Thyroid gland (tissue), 4 donors: ENCODE measurements around the gene TNS3.

ENCODE experiments used
- POLR2A ChIP-seq, 2 donors: fragments of 450-650 bp; IDR thresholded peaks; one replicate each; pipeline ENCODE4 v1.6.1; 2017; ENCODE audit warnings: antibody characterized with exemption in 2 of 2, mild to moderate bottlenecking in 2 of 2, moderate library complexity in 1 of 2
- TF ChIP-seq, protein P1 (sequence below), 6 experiments: fragments of 200-600 bp in 3 of 6; fragments of 450-650 bp in 3 of 6; sonication (generic) in 3 of 6; IDR thresholded peaks; one replicate each; pipeline ENCODE4 v1.5.1; 2016 to 2019; ENCODE audit warnings: antibody characterized with exemption in 6 of 6, mild to moderate bottlenecking in 2 of 6, inconsistent platforms in 1 of 6, moderate library complexity in 1 of 6

DNA sequence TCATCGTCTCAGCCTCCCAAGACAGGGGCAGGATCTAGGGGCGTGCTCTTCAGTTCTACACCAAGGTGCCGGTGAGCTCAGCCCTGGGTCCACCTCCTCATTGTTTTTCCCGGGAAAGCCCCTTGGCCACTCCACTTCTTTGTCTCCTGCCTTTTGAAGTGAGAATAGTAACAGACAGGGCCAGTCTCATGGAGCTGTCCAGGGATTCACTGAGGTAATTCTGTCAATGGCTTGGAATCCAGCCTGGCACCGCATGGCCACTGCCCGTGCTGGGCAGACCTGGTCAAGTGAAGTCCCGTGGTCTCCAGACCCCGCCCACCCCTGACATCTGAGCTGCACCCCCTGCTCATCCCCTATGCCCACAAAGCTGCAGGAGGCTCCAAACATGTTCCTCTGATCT is 138.9 kb downstream of the TNS3 start:
- no peak for TF ChIP-seq POLR2A (IDR thresholded peaks at IDR 0.05)
- TF ChIP-seq, protein P1, sequence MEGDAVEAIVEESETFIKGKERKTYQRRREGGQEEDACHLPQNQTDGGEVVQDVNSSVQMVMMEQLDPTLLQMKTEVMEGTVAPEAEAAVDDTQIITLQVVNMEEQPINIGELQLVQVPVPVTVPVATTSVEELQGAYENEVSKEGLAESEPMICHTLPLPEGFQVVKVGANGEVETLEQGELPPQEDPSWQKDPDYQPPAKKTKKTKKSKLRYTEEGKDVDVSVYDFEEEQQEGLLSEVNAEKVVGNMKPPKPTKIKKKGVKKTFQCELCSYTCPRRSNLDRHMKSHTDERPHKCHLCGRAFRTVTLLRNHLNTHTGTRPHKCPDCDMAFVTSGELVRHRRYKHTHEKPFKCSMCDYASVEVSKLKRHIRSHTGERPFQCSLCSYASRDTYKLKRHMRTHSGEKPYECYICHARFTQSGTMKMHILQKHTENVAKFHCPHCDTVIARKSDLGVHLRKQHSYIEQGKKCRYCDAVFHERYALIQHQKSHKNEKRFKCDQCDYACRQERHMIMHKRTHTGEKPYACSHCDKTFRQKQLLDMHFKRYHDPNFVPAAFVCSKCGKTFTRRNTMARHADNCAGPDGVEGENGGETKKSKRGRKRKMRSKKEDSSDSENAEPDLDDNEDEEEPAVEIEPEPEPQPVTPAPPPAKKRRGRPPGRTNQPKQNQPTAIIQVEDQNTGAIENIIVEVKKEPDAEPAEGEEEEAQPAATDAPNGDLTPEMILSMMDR (IDR thresholded peaks at IDR 0.05), result no peak
